ENCODE data around the gene PLEKHD1. TPM values are rescaled to one million over a fixed set of nuclear protein-coding genes. Genes with fewer than 3 reads are reported as not detected.
"Not testable (repeated sequence)": the region's sequence is repeated elsewhere in the genome, so short reads cannot be mapped to it uniquely, and the experiment has no call there.

Gene PLEKHD1
- total RNA-seq, 2 donors from 2014 or later, result 0.11 to 0.19 TPM

- Mint-ChIP-seq H3K4me1 (no peaks in the 10 kb centered on the region), H3K36me3 (ENCODE audit: low read depth) (no peaks in the 10 kb centered on the region), H3K27me3 (peaks cover 14% of the 10 kb centered on the region), H3K27ac (no peak overlapping the region), H3K9me3 (no peaks in the 10 kb centered on the region), H3K4me3 (no peak overlapping the region)
- no peak for ATAC-seq (replicated peaks)
Measured at GRCh38 chr14:69490219-69490918, 5.8 kb downstream of the PLEKHD1 start.

- H3K4me3 Mint-ChIP-seq, result no peak overlapping the region
- H3K9me3 Mint-ChIP-seq, result no peaks in the 10 kb centered on the region
- ATAC-seq (replicated peaks), result no peak
- no peak overlapping the region for H3K27ac Mint-ChIP-seq
- peaks cover 11% of the 10 kb centered on the region for H3K27me3 Mint-ChIP-seq
- no peaks in the 10 kb centered on the region for H3K4me1 Mint-ChIP-seq
- no peaks in the 10 kb centered on the region for H3K36me3 Mint-ChIP-seq (ENCODE audit: low read depth)
Measured at GRCh38 chr14:69491193-69491592, 6.7 kb downstream of the PLEKHD1 start.

GRCh38 chr14:69493038-69493437 lies 8.5 kb downstream of the PLEKHD1 start:
- no peaks in the 10 kb centered on the region for H3K36me3 Mint-ChIP-seq (ENCODE audit: low read depth)
- peaks cover 6% of the 10 kb centered on the region for H3K27me3 Mint-ChIP-seq
- ATAC-seq (replicated peaks), result no peak
- H3K4me3 Mint-ChIP-seq, result no peak overlapping the region
- no peaks in the 10 kb centered on the region for H3K4me1 Mint-ChIP-seq
- H3K9me3 Mint-ChIP-seq, result no peaks in the 10 kb centered on the region
- no peak overlapping the region for H3K27ac Mint-ChIP-seq

GRCh38 chr14:69493791-69494190 lies 9.3 kb downstream of the PLEKHD1 start:
- Mint-ChIP-seq H3K9me3 (no peaks in the 10 kb centered on the region), H3K27me3 (peaks cover 6% of the 10 kb centered on the region), H3K27ac (no peak overlapping the region), H3K4me3 (no peak overlapping the region), H3K4me1 (no peaks in the 10 kb centered on the region), H3K36me3 (ENCODE audit: low read depth) (no peaks in the 10 kb centered on the region)
- ATAC-seq (replicated peaks), result no peak

GRCh38 chr14:69495341-69495921 lies 10.9 kb downstream of the PLEKHD1 start:
- ATAC-seq (replicated peaks), result no peak

GRCh38 chr14:69497866-69498265 lies 13.3 kb downstream of the PLEKHD1 start:
- not testable (repeated sequence) for H3K4me1 Mint-ChIP-seq; H3K27me3 Mint-ChIP-seq; H3K9me3 Mint-ChIP-seq; H3K27ac Mint-ChIP-seq; H3K36me3 Mint-ChIP-seq (ENCODE audit: low read depth); H3K4me3 Mint-ChIP-seq; ATAC-seq (replicated peaks)

More at GRCh38 chr14:69495341-69495921, 10.9 kb downstream of the PLEKHD1 start:
- H3K4me3 Mint-ChIP-seq, result no peak overlapping the region
- no peaks in the 10 kb centered on the region for H3K9me3 Mint-ChIP-seq
- no peak overlapping the region for H3K27ac Mint-ChIP-seq
- H3K4me1 Mint-ChIP-seq, result no peaks in the 10 kb centered on the region
- peaks cover 6% of the 10 kb centered on the region for H3K27me3 Mint-ChIP-seq
- no peaks in the 10 kb centered on the region for H3K36me3 Mint-ChIP-seq (ENCODE audit: low read depth)

- H3K36me3 Mint-ChIP-seq (ENCODE audit: low read depth); H3K4me3 Mint-ChIP-seq; ATAC-seq (replicated peaks); H3K9me3 Mint-ChIP-seq; H3K27me3 Mint-ChIP-seq; H3K4me1 Mint-ChIP-seq; H3K27ac Mint-ChIP-seq: not testable (repeated sequence)
Measured at GRCh38 chr14:69498286-69498685, 13.8 kb downstream of the PLEKHD1 start.

GRCh38 chr14:69499436-69499835 lies 14.9 kb downstream of the PLEKHD1 start:
- no peak for ATAC-seq (replicated peaks)
- H3K27ac Mint-ChIP-seq, result no peak overlapping the region
- H3K27me3 Mint-ChIP-seq, result peaks cover 6% of the 10 kb centered on the region
- no peaks in the 10 kb centered on the region for H3K36me3 Mint-ChIP-seq (ENCODE audit: low read depth)
- H3K4me3 Mint-ChIP-seq, result no peak overlapping the region
- H3K9me3 Mint-ChIP-seq, result no peaks in the 10 kb centered on the region
- no peaks in the 10 kb centered on the region for H3K4me1 Mint-ChIP-seq

- peaks cover 3% of the 10 kb centered on the region for H3K27me3 Mint-ChIP-seq
- no peak overlapping the region for H3K27ac Mint-ChIP-seq
- no peaks in the 10 kb centered on the region for H3K9me3 Mint-ChIP-seq
- H3K36me3 Mint-ChIP-seq (ENCODE audit: low read depth), result no peaks in the 10 kb centered on the region
- no peak for ATAC-seq (replicated peaks)
- H3K4me1 Mint-ChIP-seq, result no peaks in the 10 kb centered on the region
- no peak overlapping the region for H3K4me3 Mint-ChIP-seq
Measured at GRCh38 chr14:69500096-69500495, 15.6 kb downstream of the PLEKHD1 start.

GRCh38 chr14:69500736-69501135 lies 16.2 kb downstream of the PLEKHD1 start:
- Mint-ChIP-seq H3K4me3 (no peak overlapping the region), H3K36me3 (ENCODE audit: low read depth) (no peaks in the 10 kb centered on the region), H3K4me1 (no peaks in the 10 kb centered on the region), H3K27me3 (peaks cover 2% of the 10 kb centered on the region), H3K27ac (no peak overlapping the region), H3K9me3 (no peaks in the 10 kb centered on the region)
- no peak for ATAC-seq (replicated peaks)

- Mint-ChIP-seq H3K27me3 (no peaks in the 10 kb centered on the region), H3K36me3 (ENCODE audit: low read depth) (no peaks in the 10 kb centered on the region), H3K4me3 (no peak overlapping the region), H3K27ac (no peak overlapping the region), H3K9me3 (no peaks in the 10 kb centered on the region), H3K4me1 (no peaks in the 10 kb centered on the region)
- ATAC-seq (replicated peaks), result no peak
Measured at GRCh38 chr14:69501423-69501838, 16.9 kb downstream of the PLEKHD1 start.

GRCh38 chr14:69504775-69505174 lies 20.2 kb downstream of the PLEKHD1 start:
- no peaks in the 10 kb centered on the region for H3K36me3 Mint-ChIP-seq (ENCODE audit: low read depth)
- H3K4me3 Mint-ChIP-seq, result no peak overlapping the region
- ATAC-seq (replicated peaks), result no peak
- no peaks in the 10 kb centered on the region for H3K9me3 Mint-ChIP-seq
- H3K27me3 Mint-ChIP-seq, result no peaks in the 10 kb centered on the region
- no peak overlapping the region for H3K27ac Mint-ChIP-seq
- H3K4me1 Mint-ChIP-seq, result no peaks in the 10 kb centered on the region

- Mint-ChIP-seq H3K27me3 (no peaks in the 10 kb centered on the region), H3K27ac (no peak overlapping the region), H3K4me3 (no peak overlapping the region), H3K4me1 (no peaks in the 10 kb centered on the region), H3K9me3 (no peaks in the 10 kb centered on the region), H3K36me3 (ENCODE audit: low read depth) (no peaks in the 10 kb centered on the region)
- no peak for ATAC-seq (replicated peaks)
Measured at GRCh38 chr14:69505338-69506240, 21.1 kb downstream of the PLEKHD1 start.

- no peak overlapping the region for H3K4me3 Mint-ChIP-seq
Measured at GRCh38 chr14:69506241-69506595, 21.7 kb downstream of the PLEKHD1 start.

More at GRCh38 chr14:69506241-69506595, 21.7 kb downstream of the PLEKHD1 start:
- Mint-ChIP-seq H3K36me3 (ENCODE audit: low read depth) (no peaks in the 10 kb centered on the region), H3K9me3 (no peaks in the 10 kb centered on the region), H3K4me1 (no peaks in the 10 kb centered on the region), H3K27ac (no peak overlapping the region), H3K27me3 (no peaks in the 10 kb centered on the region)
- no peak for ATAC-seq (replicated peaks)

Data from activated T-helper 17 cell treated with anti-CD3 and anti-CD28 coated beads, Interleukin-2, amount 50 U/mL, for 72 hours (primary cell).